HepG2 (cell line): ENCODE data around the gene ZDHHC18. TPM values are rescaled to one million over a fixed set of nuclear protein-coding genes. Genes with fewer than 3 reads are reported as not detected.

Experiments used
- AGO2 ChIP-seq: fragments of 200-400 bp; formaldehyde crosslinking; optimal IDR thresholded peaks from 2 replicates; pipeline ENCODE3; 2017; ENCODE audit warnings: mild to moderate bottlenecking, low read depth, low read length, moderate library complexity
- ARNT2 ChIP-seq: sonication (generic); formaldehyde crosslinking; IDR thresholded peaks from 2 replicates; pipeline ENCODE4 v1.8.0; 2022; ENCODE audit warnings: mild to moderate bottlenecking, low read depth, missing genetic modification reagents, moderate library complexity
- ELF1 ChIP-seq: sonication (generic); formaldehyde crosslinking; IDR thresholded peaks from 2 replicates; pipeline ENCODE4 v1.4.0; 2020; ENCODE audit warnings: missing genetic modification reagents
- GABPB1 ChIP-seq: IDR thresholded peaks from 2 replicates; pipeline ENCODE4 v1.6.1; 2016; ENCODE audit warnings: mild to moderate bottlenecking, missing genetic modification reagents, moderate library complexity, missing compliant biosample characterization
- HCFC1 ChIP-seq: fragments of 150-350 bp; IDR thresholded peaks from 2 replicates; pipeline ENCODE4 v1.6.1; 2014; ENCODE audit warnings: low read depth, low read length
- KDM4B ChIP-seq: sonication (generic); formaldehyde crosslinking; IDR thresholded peaks from 2 replicates; pipeline ENCODE4 v1.4.0; 2020; ENCODE audit warnings: missing genetic modification reagents
- MXI1 ChIP-seq: IDR thresholded peaks from 3 replicates; pipeline ENCODE4 v1.6.1; 2012; ENCODE audit warnings: low read depth, low read length, inconsistent platforms, borderline replicate concordance
- SP1 ChIP-seq, 2 experiments: fragments of 450-650 bp in 1 of 2; sonication (generic) in 1 of 2; formaldehyde crosslinking in 1 of 2; IDR thresholded peaks; 2 replicates each; pipeline versions ENCODE4 v1.4.0 to v1.6.1; 2016 to 2020; ENCODE audit warnings: missing genetic modification reagents in 1 of 2
- TAF1 ChIP-seq: sonication (generic); formaldehyde crosslinking; IDR thresholded peaks from 2 replicates; pipeline ENCODE4 v1.4.0; 2020; ENCODE audit warnings: missing genetic modification reagents
- TAF15 ChIP-seq: fragments of 200-400 bp; formaldehyde crosslinking; IDR thresholded peaks from one replicate; pipeline ENCODE4 v1.6.1; 2018; ENCODE audit warnings: mild to moderate bottlenecking, low read depth, low read length; ENCODE audit not compliant: poor library complexity, severe bottlenecking
- ZNF44 ChIP-seq: sonication (generic); formaldehyde crosslinking; IDR thresholded peaks from 2 replicates; pipeline ENCODE4 v1.5.1; 2020; ENCODE audit warnings: mild to moderate bottlenecking, missing genetic modification reagents
- ZNF556 ChIP-seq: sonication (generic); formaldehyde crosslinking; IDR thresholded peaks from 2 replicates; pipeline ENCODE4 v1.4.0; 2020; ENCODE audit warnings: mild to moderate bottlenecking, missing genetic modification reagents, borderline replicate concordance
- polyA plus RNA-seq, 8 experiments: library from polyadenylated mRNA; depleted of rRNA in 3 of 8; stranded (reverse) in 7 of 8; unstranded in 1 of 8; fragments of >200 nt; fragmentation: Illumina TruSeq in 4 of 8; extraction: Trizol in 4 of 8; gene quantifications; 2 replicates each; pipeline versions ENCODE4 v1.2.1 to v1.2.3, GENCODE V29; 2011 to 2016; ENCODE audit warnings: low read depth in 4 of 8, missing spikeins in 1 of 8, mixed read lengths in 1 of 8; ENCODE audit not compliant: insufficient read depth in 1 of 8
- total RNA-seq, 5 experiments: library from RNA; depleted of rRNA; stranded (reverse); fragments of >200 nt; fragmentation: Illumina TruSeq; extraction: Trizol; gene quantifications; 2 replicates each; pipeline ENCODE4 v1.2.3, GENCODE V29; 2016; ENCODE audit warnings: low read depth in 1 of 5
- TF ChIP-seq, protein P1 (sequence below): IDR thresholded peaks from 2 replicates; pipeline ENCODE4 v1.6.1; 2012; ENCODE audit warnings: inconsistent platforms
- TF ChIP-seq, protein P2 (sequence below): sonication (generic); formaldehyde crosslinking; IDR thresholded peaks from 2 replicates; pipeline ENCODE4 v1.5.0; 2020; ENCODE audit warnings: missing genetic modification reagents, mild to moderate bottlenecking, borderline replicate concordance
- TF ChIP-seq, protein P3 (sequence below), 2 experiments: sonication (generic) in 1 of 2; formaldehyde crosslinking in 1 of 2; IDR thresholded peaks; 2 replicates each; pipeline versions ENCODE4 v1.4.0 to v1.6.1; 2018 to 2020; ENCODE audit warnings: missing genetic modification reagents in 2 of 2, borderline replicate concordance in 1 of 2, low read depth in 1 of 2, mild to moderate bottlenecking in 1 of 2, missing biosample characterization in 1 of 2
- TF ChIP-seq, protein P4 (sequence below): sonication (generic); formaldehyde crosslinking; IDR thresholded peaks from 2 replicates; pipeline ENCODE4 v1.5.0; 2020; ENCODE audit warnings: missing genetic modification reagents
- TF ChIP-seq, protein P5 (sequence below): sonication (generic); formaldehyde crosslinking; IDR thresholded peaks from 2 replicates; pipeline ENCODE4 v1.9.0; 2021; ENCODE audit warnings: mild to moderate bottlenecking, missing genetic modification reagents

ZDHHC18 gene
- total and polyA plus RNA-seq, 2 of the 13 experiments (the other 11 are each of a cell fraction or from before 2014, with no cell fraction given): 13.2 to 35.3 TPM

DNA sequence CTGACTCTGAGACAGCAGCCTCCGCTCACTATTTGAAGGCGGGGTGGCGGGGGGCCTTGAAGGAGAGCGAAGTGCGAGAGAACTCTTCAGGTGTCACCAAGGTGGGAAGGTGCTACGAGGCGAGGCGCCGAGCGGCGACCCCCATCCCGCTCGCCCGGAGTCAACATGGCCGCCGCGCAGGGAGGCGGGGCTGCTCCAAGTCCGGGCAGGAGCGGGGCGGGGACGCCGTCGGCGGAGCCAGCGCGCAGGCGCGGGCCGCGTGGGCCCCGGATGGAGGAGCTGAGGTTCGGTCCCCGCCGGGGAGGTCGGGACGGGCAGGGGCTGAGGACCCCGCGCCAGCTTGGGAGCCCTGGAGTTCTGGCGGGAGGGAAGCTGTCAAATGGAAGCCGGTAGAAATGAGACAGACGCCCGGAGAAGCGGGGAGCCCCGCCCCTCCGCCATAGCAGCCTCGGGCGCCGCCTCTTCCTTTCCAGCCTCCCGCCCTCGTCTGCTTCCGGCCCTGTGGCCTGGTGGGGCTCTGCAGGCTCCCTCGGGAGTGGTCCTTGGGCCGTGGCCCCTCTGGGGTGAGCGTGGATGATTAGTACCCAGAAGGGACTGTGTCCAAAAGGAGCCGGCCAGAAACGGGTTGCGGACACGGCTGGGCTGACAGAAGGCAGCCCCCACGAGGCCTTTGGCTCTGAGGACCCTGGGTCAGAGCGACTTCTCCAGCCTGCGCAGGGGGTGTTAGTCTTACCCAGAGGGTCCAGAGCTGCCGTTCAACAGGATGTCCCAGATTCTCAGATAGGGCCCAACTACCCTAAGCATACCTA, 38.6 kb upstream of the ZDHHC18 start, which contains the start of gene PIGV (continued):
- TF ChIP-seq ARNT2 (peak; percentile 64), TAF15 (peak; percentile 61), TAF1 (peak; percentile 47; the same call in 1 of the 2 replicates), SP1 (IDR thresholded peaks at IDR 0.05) (no peak), SP1 (CRISPR knock-in tag; IDR thresholded peaks at IDR 0.05) (peak; percentile 71), HCFC1 (peak; percentile 59; the same call in 1 of the 2 replicates), ELF1 (CRISPR knock-in tag) (peak; percentile 79), MXI1 (peak; percentile 47; the same call in 1 of the 3 replicates), GABPB1 (CRISPR knock-in tag) (peak; percentile 92), AGO2 (peak; percentile 86), ZNF556 (CRISPR knock-in tag) (peak; percentile 60; the same call in 1 of the 2 replicates), KDM4B (CRISPR knock-in tag) (0 out of 2 replicates have a peak, but pooled peaks have one; percentile 39), ZNF44 (CRISPR knock-in tag) (0 out of 2 replicates have a peak, but pooled peaks have one; percentile 36)
- TF ChIP-seq, protein P1, sequence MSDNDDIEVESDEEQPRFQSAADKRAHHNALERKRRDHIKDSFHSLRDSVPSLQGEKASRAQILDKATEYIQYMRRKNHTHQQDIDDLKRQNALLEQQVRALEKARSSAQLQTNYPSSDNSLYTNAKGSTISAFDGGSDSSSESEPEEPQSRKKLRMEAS: 0 out of 2 replicates have a peak, but pooled peaks have one; percentile 22
- TF ChIP-seq, protein P2, sequence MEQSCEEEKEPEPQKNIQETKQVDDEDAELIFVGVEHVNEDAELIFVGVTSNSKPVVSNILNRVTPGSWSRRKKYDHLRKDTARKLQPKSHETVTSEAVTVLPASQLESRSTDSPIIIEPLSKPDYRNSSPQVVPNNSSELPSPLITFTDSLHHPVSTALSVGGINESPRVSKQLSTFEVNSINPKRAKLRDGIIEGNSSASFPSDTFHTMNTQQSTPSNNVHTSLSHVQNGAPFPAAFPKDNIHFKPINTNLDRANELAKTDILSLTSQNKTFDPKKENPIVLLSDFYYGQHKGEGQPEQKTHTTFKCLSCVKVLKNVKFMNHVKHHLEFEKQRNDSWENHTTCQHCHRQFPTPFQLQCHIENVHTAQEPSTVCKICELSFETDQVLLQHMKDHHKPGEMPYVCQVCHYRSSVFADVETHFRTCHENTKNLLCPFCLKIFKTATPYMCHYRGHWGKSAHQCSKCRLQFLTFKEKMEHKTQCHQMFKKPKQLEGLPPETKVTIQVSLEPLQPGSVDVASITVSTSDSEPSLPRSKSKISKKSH (CRISPR knock-in tag): 0 out of 2 replicates have a peak, but pooled peaks have one; percentile 48
- TF ChIP-seq, protein P3, sequence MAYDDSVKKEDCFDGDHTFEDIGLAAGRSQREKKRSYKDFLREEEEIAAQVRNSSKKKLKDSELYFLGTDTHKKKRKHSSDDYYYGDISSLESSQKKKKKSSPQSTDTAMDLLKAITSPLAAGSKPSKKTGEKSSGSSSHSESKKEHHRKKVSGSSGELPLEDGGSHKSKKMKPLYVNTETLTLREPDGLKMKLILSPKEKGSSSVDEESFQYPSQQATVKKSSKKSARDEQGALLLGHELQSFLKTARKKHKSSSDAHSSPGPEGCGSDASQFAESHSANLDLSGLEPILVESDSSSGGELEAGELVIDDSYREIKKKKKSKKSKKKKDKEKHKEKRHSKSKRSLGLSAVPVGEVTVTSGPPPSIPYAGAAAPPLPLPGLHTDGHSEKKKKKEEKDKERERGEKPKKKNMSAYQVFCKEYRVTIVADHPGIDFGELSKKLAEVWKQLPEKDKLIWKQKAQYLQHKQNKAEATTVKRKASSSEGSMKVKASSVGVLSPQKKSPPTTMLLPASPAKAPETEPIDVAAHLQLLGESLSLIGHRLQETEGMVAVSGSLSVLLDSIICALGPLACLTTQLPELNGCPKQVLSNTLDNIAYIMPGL (CRISPR knock-in tag; IDR thresholded peaks at IDR 0.05; ENCODE audit: borderline replicate concordance in 1 of 2, low read depth in 1 of 2): peak in 1 of 2 experiments; percentile 69; a peak in 3 of 4 replicates
- TF ChIP-seq, protein P4, sequence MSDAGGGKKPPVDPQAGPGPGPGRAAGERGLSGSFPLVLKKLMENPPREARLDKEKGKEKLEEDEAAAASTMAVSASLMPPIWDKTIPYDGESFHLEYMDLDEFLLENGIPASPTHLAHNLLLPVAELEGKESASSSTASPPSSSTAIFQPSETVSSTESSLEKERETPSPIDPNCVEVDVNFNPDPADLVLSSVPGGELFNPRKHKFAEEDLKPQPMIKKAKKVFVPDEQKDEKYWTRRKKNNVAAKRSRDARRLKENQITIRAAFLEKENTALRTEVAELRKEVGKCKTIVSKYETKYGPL (CRISPR knock-in tag): no peak
- TF ChIP-seq, protein P5, sequence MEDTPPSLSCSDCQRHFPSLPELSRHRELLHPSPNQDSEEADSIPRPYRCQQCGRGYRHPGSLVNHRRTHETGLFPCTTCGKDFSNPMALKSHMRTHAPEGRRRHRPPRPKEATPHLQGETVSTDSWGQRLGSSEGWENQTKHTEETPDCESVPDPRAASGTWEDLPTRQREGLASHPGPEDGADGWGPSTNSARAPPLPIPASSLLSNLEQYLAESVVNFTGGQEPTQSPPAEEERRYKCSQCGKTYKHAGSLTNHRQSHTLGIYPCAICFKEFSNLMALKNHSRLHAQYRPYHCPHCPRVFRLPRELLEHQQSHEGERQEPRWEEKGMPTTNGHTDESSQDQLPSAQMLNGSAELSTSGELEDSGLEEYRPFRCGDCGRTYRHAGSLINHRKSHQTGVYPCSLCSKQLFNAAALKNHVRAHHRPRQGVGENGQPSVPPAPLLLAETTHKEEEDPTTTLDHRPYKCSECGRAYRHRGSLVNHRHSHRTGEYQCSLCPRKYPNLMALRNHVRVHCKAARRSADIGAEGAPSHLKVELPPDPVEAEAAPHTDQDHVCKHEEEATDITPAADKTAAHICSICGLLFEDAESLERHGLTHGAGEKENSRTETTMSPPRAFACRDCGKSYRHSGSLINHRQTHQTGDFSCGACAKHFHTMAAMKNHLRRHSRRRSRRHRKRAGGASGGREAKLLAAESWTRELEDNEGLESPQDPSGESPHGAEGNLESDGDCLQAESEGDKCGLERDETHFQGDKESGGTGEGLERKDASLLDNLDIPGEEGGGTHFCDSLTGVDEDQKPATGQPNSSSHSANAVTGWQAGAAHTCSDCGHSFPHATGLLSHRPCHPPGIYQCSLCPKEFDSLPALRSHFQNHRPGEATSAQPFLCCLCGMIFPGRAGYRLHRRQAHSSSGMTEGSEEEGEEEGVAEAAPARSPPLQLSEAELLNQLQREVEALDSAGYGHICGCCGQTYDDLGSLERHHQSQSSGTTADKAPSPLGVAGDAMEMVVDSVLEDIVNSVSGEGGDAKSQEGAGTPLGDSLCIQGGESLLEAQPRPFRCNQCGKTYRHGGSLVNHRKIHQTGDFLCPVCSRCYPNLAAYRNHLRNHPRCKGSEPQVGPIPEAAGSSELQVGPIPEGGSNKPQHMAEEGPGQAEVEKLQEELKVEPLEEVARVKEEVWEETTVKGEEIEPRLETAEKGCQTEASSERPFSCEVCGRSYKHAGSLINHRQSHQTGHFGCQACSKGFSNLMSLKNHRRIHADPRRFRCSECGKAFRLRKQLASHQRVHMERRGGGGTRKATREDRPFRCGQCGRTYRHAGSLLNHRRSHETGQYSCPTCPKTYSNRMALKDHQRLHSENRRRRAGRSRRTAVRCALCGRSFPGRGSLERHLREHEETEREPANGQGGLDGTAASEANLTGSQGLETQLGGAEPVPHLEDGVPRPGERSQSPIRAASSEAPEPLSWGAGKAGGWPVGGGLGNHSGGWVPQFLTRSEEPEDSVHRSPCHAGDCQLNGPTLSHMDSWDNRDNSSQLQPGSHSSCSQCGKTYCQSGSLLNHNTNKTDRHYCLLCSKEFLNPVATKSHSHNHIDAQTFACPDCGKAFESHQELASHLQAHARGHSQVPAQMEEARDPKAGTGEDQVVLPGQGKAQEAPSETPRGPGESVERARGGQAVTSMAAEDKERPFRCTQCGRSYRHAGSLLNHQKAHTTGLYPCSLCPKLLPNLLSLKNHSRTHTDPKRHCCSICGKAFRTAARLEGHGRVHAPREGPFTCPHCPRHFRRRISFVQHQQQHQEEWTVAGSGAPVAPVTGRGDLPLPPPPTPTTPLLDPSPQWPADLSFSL (CRISPR knock-in tag): no peak
